HepG2 (cell line): ENCODE measurements around the gene KIRREL3.

Source experiments
- ATF7 ChIP-seq, 2 experiments: fragments of 450-650 bp in 1 of 2; sonication (generic) in 1 of 2; formaldehyde crosslinking in 1 of 2; IDR thresholded peaks; 2 replicates each; pipeline versions ENCODE4 v1.4.0 to v1.6.1; 2016 to 2020; ENCODE audit warnings: antibody characterized with exemption in 1 of 2, mild to moderate bottlenecking in 1 of 2, missing genetic modification reagents in 1 of 2
- MAZ ChIP-seq, 2 experiments: sonication (generic) in 1 of 2; formaldehyde crosslinking in 1 of 2; IDR thresholded peaks; 2 replicates each; pipeline versions ENCODE4 v1.5.0 to v1.6.1; 2012 to 2020; ENCODE audit warnings: low read depth in 2 of 2, mild to moderate bottlenecking in 2 of 2, borderline replicate concordance in 1 of 2, improper control_type of control experiment in 1 of 2, low read length in 1 of 2, missing genetic modification reagents in 1 of 2, moderate library complexity in 1 of 2
- MXI1 ChIP-seq: IDR thresholded peaks from 3 replicates; pipeline ENCODE4 v1.6.1; 2012; ENCODE audit warnings: low read depth, low read length, inconsistent platforms, borderline replicate concordance
- NR2C2 ChIP-seq: sonication (generic); formaldehyde crosslinking; IDR thresholded peaks from 2 replicates; pipeline ENCODE4 v1.4.0; 2020; ENCODE audit warnings: missing genetic modification reagents, mild to moderate bottlenecking, moderate library complexity, borderline replicate concordance
- POLR2A ChIP-seq, 2 experiments: IDR thresholded peaks; 2 replicates each; pipeline ENCODE4 v1.6.1; 2011; ENCODE audit warnings: low read depth in 2 of 2, low read length in 2 of 2, mild to moderate bottlenecking in 1 of 2, moderate library complexity in 1 of 2; ENCODE audit not compliant: insufficient read depth in 1 of 2
- SIN3A ChIP-seq: IDR thresholded peaks from 2 replicates; pipeline ENCODE4 v1.6.1; 2011; ENCODE audit warnings: low read depth, mild to moderate bottlenecking, control low read depth, low read length, borderline replicate concordance
- TRIM24 ChIP-seq: sonication (generic); formaldehyde crosslinking; IDR thresholded peaks from 2 replicates; pipeline ENCODE4 v1.8.0; 2022; ENCODE audit warnings: mild to moderate bottlenecking, missing genetic modification reagents
- ZNF232 ChIP-seq: sonication (generic); formaldehyde crosslinking; IDR thresholded peaks from 2 replicates; pipeline ENCODE4 v1.4.0; 2020; ENCODE audit warnings: missing genetic modification reagents, borderline replicate concordance
- TF ChIP-seq, protein P1 (sequence below): sonication (generic); formaldehyde crosslinking; IDR thresholded peaks from 2 replicates; pipeline ENCODE4 v1.5.0; 2020; ENCODE audit warnings: mild to moderate bottlenecking, missing genetic modification reagents, moderate library complexity
- TF ChIP-seq, protein P2 (sequence below): sonication (generic); formaldehyde crosslinking; IDR thresholded peaks from 2 replicates; pipeline ENCODE4 v1.8.0; 2022; ENCODE audit warnings: missing genetic modification reagents, mild to moderate bottlenecking, moderate library complexity, borderline replicate concordance
- TF ChIP-seq, protein P3 (sequence below): sonication (generic); formaldehyde crosslinking; IDR thresholded peaks from 2 replicates; pipeline ENCODE4 v1.9.0; 2021; ENCODE audit warnings: mild to moderate bottlenecking, missing genetic modification reagents

DNA sequence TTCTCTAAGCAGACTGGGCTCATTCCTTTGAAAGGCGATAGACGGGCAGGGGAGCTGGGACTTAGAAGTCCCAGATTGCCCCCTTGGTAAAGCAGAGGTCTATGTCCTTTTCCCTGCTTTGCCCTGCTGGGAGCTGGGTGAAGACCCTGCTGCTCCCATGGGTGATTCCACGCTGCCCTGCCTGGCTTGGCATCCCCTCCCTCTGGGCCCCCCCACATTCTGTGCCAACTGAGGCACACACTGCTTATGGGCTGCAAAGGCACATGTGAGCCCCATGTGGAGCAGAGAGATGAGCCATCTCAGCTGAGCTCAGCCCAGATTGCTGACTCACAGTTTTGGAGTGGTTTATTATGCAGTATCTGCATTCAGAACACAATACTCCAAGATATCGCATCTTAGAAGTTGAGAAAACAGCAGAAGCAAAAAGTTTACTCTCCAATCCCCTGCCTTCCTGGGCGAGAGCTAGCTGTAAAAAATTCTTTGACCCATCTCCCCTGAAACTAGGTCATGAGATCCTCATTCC is 517.9 kb downstream of the KIRREL3 start:
- TF ChIP-seq MAZ (IDR thresholded peaks at IDR 0.05; ENCODE audit: borderline replicate concordance, low read depth, low read length) (no peak), MAZ (CRISPR knock-in tag; IDR thresholded peaks at IDR 0.05; ENCODE audit: low read depth) (no peak), MXI1 (no peak), ATF7 (IDR thresholded peaks at IDR 0.05) (no peak), ATF7 (CRISPR knock-in tag; IDR thresholded peaks at IDR 0.05) (no peak), TRIM24 (CRISPR knock-in tag) (no peak), POLR2A (IDR thresholded peaks at IDR 0.05; ENCODE audit: insufficient read depth in 1 of 2, low read depth in 2 of 2, low read length in 2 of 2) (no peak), NR2C2 (CRISPR knock-in tag) (no peak), ZNF232 (CRISPR knock-in tag) (no peak), SIN3A (no peak)
- TF ChIP-seq, protein P1, sequence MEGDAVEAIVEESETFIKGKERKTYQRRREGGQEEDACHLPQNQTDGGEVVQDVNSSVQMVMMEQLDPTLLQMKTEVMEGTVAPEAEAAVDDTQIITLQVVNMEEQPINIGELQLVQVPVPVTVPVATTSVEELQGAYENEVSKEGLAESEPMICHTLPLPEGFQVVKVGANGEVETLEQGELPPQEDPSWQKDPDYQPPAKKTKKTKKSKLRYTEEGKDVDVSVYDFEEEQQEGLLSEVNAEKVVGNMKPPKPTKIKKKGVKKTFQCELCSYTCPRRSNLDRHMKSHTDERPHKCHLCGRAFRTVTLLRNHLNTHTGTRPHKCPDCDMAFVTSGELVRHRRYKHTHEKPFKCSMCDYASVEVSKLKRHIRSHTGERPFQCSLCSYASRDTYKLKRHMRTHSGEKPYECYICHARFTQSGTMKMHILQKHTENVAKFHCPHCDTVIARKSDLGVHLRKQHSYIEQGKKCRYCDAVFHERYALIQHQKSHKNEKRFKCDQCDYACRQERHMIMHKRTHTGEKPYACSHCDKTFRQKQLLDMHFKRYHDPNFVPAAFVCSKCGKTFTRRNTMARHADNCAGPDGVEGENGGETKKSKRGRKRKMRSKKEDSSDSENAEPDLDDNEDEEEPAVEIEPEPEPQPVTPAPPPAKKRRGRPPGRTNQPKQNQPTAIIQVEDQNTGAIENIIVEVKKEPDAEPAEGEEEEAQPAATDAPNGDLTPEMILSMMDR (CRISPR knock-in tag): no peak
- TF ChIP-seq, protein P2, sequence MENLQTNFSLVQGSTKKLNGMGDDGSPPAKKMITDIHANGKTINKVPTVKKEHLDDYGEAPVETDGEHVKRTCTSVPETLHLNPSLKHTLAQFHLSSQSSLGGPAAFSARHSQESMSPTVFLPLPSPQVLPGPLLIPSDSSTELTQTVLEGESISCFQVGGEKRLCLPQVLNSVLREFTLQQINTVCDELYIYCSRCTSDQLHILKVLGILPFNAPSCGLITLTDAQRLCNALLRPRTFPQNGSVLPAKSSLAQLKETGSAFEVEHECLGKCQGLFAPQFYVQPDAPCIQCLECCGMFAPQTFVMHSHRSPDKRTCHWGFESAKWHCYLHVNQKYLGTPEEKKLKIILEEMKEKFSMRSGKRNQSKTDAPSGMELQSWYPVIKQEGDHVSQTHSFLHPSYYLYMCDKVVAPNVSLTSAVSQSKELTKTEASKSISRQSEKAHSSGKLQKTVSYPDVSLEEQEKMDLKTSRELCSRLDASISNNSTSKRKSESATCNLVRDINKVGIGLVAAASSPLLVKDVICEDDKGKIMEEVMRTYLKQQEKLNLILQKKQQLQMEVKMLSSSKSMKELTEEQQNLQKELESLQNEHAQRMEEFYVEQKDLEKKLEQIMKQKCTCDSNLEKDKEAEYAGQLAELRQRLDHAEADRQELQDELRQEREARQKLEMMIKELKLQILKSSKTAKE (CRISPR knock-in tag): no peak
- TF ChIP-seq, protein P3, sequence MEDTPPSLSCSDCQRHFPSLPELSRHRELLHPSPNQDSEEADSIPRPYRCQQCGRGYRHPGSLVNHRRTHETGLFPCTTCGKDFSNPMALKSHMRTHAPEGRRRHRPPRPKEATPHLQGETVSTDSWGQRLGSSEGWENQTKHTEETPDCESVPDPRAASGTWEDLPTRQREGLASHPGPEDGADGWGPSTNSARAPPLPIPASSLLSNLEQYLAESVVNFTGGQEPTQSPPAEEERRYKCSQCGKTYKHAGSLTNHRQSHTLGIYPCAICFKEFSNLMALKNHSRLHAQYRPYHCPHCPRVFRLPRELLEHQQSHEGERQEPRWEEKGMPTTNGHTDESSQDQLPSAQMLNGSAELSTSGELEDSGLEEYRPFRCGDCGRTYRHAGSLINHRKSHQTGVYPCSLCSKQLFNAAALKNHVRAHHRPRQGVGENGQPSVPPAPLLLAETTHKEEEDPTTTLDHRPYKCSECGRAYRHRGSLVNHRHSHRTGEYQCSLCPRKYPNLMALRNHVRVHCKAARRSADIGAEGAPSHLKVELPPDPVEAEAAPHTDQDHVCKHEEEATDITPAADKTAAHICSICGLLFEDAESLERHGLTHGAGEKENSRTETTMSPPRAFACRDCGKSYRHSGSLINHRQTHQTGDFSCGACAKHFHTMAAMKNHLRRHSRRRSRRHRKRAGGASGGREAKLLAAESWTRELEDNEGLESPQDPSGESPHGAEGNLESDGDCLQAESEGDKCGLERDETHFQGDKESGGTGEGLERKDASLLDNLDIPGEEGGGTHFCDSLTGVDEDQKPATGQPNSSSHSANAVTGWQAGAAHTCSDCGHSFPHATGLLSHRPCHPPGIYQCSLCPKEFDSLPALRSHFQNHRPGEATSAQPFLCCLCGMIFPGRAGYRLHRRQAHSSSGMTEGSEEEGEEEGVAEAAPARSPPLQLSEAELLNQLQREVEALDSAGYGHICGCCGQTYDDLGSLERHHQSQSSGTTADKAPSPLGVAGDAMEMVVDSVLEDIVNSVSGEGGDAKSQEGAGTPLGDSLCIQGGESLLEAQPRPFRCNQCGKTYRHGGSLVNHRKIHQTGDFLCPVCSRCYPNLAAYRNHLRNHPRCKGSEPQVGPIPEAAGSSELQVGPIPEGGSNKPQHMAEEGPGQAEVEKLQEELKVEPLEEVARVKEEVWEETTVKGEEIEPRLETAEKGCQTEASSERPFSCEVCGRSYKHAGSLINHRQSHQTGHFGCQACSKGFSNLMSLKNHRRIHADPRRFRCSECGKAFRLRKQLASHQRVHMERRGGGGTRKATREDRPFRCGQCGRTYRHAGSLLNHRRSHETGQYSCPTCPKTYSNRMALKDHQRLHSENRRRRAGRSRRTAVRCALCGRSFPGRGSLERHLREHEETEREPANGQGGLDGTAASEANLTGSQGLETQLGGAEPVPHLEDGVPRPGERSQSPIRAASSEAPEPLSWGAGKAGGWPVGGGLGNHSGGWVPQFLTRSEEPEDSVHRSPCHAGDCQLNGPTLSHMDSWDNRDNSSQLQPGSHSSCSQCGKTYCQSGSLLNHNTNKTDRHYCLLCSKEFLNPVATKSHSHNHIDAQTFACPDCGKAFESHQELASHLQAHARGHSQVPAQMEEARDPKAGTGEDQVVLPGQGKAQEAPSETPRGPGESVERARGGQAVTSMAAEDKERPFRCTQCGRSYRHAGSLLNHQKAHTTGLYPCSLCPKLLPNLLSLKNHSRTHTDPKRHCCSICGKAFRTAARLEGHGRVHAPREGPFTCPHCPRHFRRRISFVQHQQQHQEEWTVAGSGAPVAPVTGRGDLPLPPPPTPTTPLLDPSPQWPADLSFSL: no peak
